HepG2 (cell line): ENCODE measurements around the gene TBCD. TPM values are rescaled to one million over a fixed set of nuclear protein-coding genes. Genes with fewer than 3 reads are reported as not detected.

ENCODE experiments used
- ATAC-seq: fragments of 200-7000 bp; cut with Tn5 transposase; 3 replicates; pipeline ENCODE4 v1.9.1; 2020; ENCODE audit warnings: mild to moderate bottlenecking, moderate library complexity
- BruUV-seq: library from RNA; stranded (reverse); fragments of 400-500 nt; replicated peaks from 2 replicates; lab custom pipeline; 2021; lab: Mats Ljungman, UMichigan
- CTCF ChIA-PET: fragments of 300-600 bp; formaldehyde crosslinking; extraction: SDS; loops from one replicate; lab custom pipeline; 2021; ENCODE audit warnings: low total read pairs, inconsistent platforms, low intra/inter-chr PET ratio; lab: Yijun Ruan, JAX
- POLR2A ChIA-PET: fragments of 350-600 bp; sonication (Branson Sonifier 250); formaldehyde crosslinking; loops from one replicate; lab custom pipeline; 2020; ENCODE audit warnings: antibody characterized with exemption, inconsistent platforms; lab: Yijun Ruan, JAX
- DNase-seq: peaks from one replicate; pipeline ENCODE4 v3.0.0-alpha.2; 2015; ENCODE audit warnings: low spot score
- FAIRE-seq: peaks from 3 replicates; lab custom pipeline; 2011; peaks lifted over from hg19 to GRCh38; lab: Jason Lieb, UNC
- H2AFZ ChIP-seq: one replicate; pipeline ENCODE4 v1.6.1; 2011; ENCODE audit warnings: low read length, inconsistent platforms
- H3K27ac ChIP-seq: fragments of 300-600 bp; 3 replicates; pipeline ENCODE4 v1.8.0; 2011; ENCODE audit warnings: mixed run types, mild to moderate bottlenecking, mixed read lengths, low read length, inconsistent platforms; ENCODE audit not compliant: insufficient read depth; ENCODE audit errors: extremely low read length
- H3K27me3 ChIP-seq, 2 experiments: fragments of 200-600 bp in 1 of 2; 2 replicates in 1 of 2; 3 replicates in 1 of 2; pipeline versions ENCODE4 v1.6.0 to v1.8.0; 2011; ENCODE audit warnings: low read length in 2 of 2, mild to moderate bottlenecking in 2 of 2, moderate library complexity in 2 of 2, inconsistent platforms in 1 of 2; ENCODE audit not compliant: insufficient read depth in 2 of 2, control insufficient read depth in 1 of 2
- H3K36me3 ChIP-seq, 2 experiments: fragments of 200-600 bp in 1 of 2; replicated peaks in 1 of 2; 2 replicates in 1 of 2; 3 replicates in 1 of 2; pipeline versions ENCODE4 v1.5.1 to v1.8.0; 2011; ENCODE audit warnings: low read length in 2 of 2, inconsistent platforms in 1 of 2; ENCODE audit not compliant: insufficient read depth in 2 of 2, control insufficient read depth in 1 of 2
- H3K4me1 ChIP-seq: 2 replicates; pipeline ENCODE4 v1.5.1; 2012; ENCODE audit warnings: low read length, inconsistent platforms; ENCODE audit not compliant: insufficient read depth
- H3K4me2 ChIP-seq: 2 replicates; pipeline ENCODE4 v1.6.0; 2011; ENCODE audit warnings: low read depth, low read length, inconsistent platforms
- H3K4me3 ChIP-seq, 3 experiments: fragments of 200-600 bp in 1 of 3; sonication (generic), shearing (Covaris generic) in 1 of 3; replicated peaks in 1 of 3; 2 replicates each; pipeline ENCODE4 v1.5.1; 2011 to 2016; ENCODE audit warnings: low read length in 3 of 3, inconsistent platforms in 2 of 3, low read depth in 2 of 3, mild to moderate bottlenecking in 2 of 3, control low read depth in 1 of 3, mixed read lengths in 1 of 3; ENCODE audit not compliant: insufficient read depth in 1 of 3
- H3K79me2 ChIP-seq: one replicate; pipeline ENCODE4 v1.6.1; 2011; ENCODE audit warnings: low read length, inconsistent platforms; ENCODE audit not compliant: insufficient read depth
- H3K9ac ChIP-seq: 2 replicates; pipeline ENCODE4 v1.6.0; 2011; ENCODE audit warnings: mild to moderate bottlenecking, low read depth, low read length, inconsistent platforms; ENCODE audit not compliant: insufficient read depth
- H3K9me3 ChIP-seq: 2 replicates; pipeline ENCODE4 v1.5.1; 2012; ENCODE audit warnings: mild to moderate bottlenecking, low read length
- H4K20me1 ChIP-seq: 2 replicates; pipeline ENCODE4 v1.6.0; 2011; ENCODE audit warnings: inconsistent platforms, mild to moderate bottlenecking, low read length, moderate library complexity; ENCODE audit not compliant: insufficient read depth
- AKNA ChIP-seq: sonication (generic); formaldehyde crosslinking; IDR thresholded peaks from 2 replicates; pipeline ENCODE4 v1.4.0; 2020; ENCODE audit warnings: missing genetic modification reagents, borderline replicate concordance
- ELF3 ChIP-seq: IDR thresholded peaks from 2 replicates; pipeline ENCODE4 v1.6.1; 2016; ENCODE audit warnings: missing genetic modification reagents, missing compliant biosample characterization
- IKZF1 ChIP-seq: fragments of 450-650 bp; IDR thresholded peaks from 2 replicates; pipeline ENCODE4 v1.7.1; 2016
- KDM5A ChIP-seq: fragments of 200-600 bp; sonication (generic); IDR thresholded peaks from 2 replicates; pipeline ENCODE4 v1.7.0; 2018; ENCODE audit warnings: antibody characterized with exemption, mild to moderate bottlenecking, low read length, borderline replicate concordance
- MED8 ChIP-seq: sonication (generic); formaldehyde crosslinking; IDR thresholded peaks from 2 replicates; pipeline ENCODE4 v1.8.1; 2023; ENCODE audit warnings: mild to moderate bottlenecking, missing genetic modification reagents; ENCODE audit not compliant: insufficient replicate concordance
- MEIS2 ChIP-seq: sonication (generic); formaldehyde crosslinking; IDR thresholded peaks from 2 replicates; pipeline ENCODE4 v1.9.0; 2021; ENCODE audit warnings: mild to moderate bottlenecking, missing genetic modification reagents
- NFE2 ChIP-seq: sonication (generic); formaldehyde crosslinking; IDR thresholded peaks from 2 replicates; pipeline ENCODE4 v1.4.0; 2020; ENCODE audit warnings: missing genetic modification reagents
- ZMAT5 ChIP-seq: sonication (generic); formaldehyde crosslinking; IDR thresholded peaks from 2 replicates; pipeline ENCODE4 v1.5.0; 2020; ENCODE audit warnings: mild to moderate bottlenecking, low read depth, missing genetic modification reagents, borderline replicate concordance
- ZNF101 ChIP-seq: sonication (generic); formaldehyde crosslinking; IDR thresholded peaks from 2 replicates; pipeline ENCODE4 v1.4.0; 2020; ENCODE audit warnings: mild to moderate bottlenecking, low read depth, missing genetic modification reagents, borderline replicate concordance
- ZNF232 ChIP-seq: sonication (generic); formaldehyde crosslinking; IDR thresholded peaks from 2 replicates; pipeline ENCODE4 v1.4.0; 2020; ENCODE audit warnings: missing genetic modification reagents, borderline replicate concordance
- ZNF24 ChIP-seq: fragments of 450-650 bp; IDR thresholded peaks from 2 replicates; pipeline ENCODE4 v1.6.1; 2017; ENCODE audit warnings: antibody characterized with exemption, mild to moderate bottlenecking
- ZNF510 ChIP-seq: sonication (generic); formaldehyde crosslinking; IDR thresholded peaks from 2 replicates; pipeline ENCODE4 v1.4.0; 2020; ENCODE audit warnings: low read depth, mild to moderate bottlenecking, missing genetic modification reagents
- ZNF749 ChIP-seq: sonication (generic); formaldehyde crosslinking; IDR thresholded peaks from 2 replicates; pipeline ENCODE4 v1.8.0; 2022; ENCODE audit warnings: mild to moderate bottlenecking, missing genetic modification reagents, moderate library complexity, borderline replicate concordance
- WGBS: methylation state at CpG from one replicate; pipeline ENCODE4 v1.1.6; 2017; ENCODE audit warnings: low lambda C conversion rate; 5-methylcytosine and 5-hydroxymethylcytosine counted together
- in situ Hi-C: cut with HindIII; loops from 2 replicates; pipeline ENCODE4 v1.10.0; 2017; ENCODE audit warnings: low pct_unique_long_range_greater_than_20kb; ENCODE audit not compliant: extremely low pct_ligation_motif_present
- intact Hi-C: fragments of 100-400 bp; cut with micrococcal nuclease; formaldehyde crosslinking; loops from one replicate; pipeline ENCODE4 v1.10.0; 2022; ENCODE audit not compliant: unreplicated experiment
- polyA plus RNA-seq, 8 experiments: library from polyadenylated mRNA; depleted of rRNA in 3 of 8; stranded (reverse) in 7 of 8; unstranded in 1 of 8; fragments of >200 nt; fragmentation: Illumina TruSeq in 4 of 8; extraction: Trizol in 4 of 8; gene quantifications; 2 replicates each; pipeline versions ENCODE4 v1.2.1 to v1.2.3, GENCODE V29; 2011 to 2016; ENCODE audit warnings: low read depth in 4 of 8, missing spikeins in 1 of 8, mixed read lengths in 1 of 8; ENCODE audit not compliant: insufficient read depth in 1 of 8
- total RNA-seq, 5 experiments: library from RNA; depleted of rRNA; stranded (reverse); fragments of >200 nt; fragmentation: Illumina TruSeq; extraction: Trizol; gene quantifications; 2 replicates each; pipeline ENCODE4 v1.2.3, GENCODE V29; 2016; ENCODE audit warnings: low read depth in 1 of 5
- TF ChIP-seq, protein P1 (sequence below): sonication (generic); formaldehyde crosslinking; IDR thresholded peaks from 2 replicates; pipeline ENCODE4 v1.4.0; 2020; ENCODE audit warnings: missing genetic modification reagents

TBCD gene
- total and polyA plus RNA-seq, 2 of the 13 experiments (the other 11 are each of a cell fraction or from before 2014, with no cell fraction given) = 33.9 to 54.8 TPM

GRCh38 chr17:82900741-82901140 lies 148.9 kb downstream of the TBCD start (continued):
- TF ChIP-seq AKNA (CRISPR knock-in tag) = no peak
- no peak for TF ChIP-seq MEIS2
- no peak for TF ChIP-seq ZMAT5 (CRISPR knock-in tag)
- TF ChIP-seq, protein P1, sequence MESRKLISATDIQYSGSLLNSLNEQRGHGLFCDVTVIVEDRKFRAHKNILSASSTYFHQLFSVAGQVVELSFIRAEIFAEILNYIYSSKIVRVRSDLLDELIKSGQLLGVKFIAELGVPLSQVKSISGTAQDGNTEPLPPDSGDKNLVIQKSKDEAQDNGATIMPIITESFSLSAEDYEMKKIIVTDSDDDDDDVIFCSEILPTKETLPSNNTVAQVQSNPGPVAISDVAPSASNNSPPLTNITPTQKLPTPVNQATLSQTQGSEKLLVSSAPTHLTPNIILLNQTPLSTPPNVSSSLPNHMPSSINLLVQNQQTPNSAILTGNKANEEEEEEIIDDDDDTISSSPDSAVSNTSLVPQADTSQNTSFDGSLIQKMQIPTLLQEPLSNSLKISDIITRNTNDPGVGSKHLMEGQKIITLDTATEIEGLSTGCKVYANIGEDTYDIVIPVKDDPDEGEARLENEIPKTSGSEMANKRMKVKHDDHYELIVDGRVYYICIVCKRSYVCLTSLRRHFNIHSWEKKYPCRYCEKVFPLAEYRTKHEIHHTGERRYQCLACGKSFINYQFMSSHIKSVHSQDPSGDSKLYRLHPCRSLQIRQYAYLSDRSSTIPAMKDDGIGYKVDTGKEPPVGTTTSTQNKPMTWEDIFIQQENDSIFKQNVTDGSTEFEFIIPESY (CRISPR knock-in tag) = no peak

DNA sequence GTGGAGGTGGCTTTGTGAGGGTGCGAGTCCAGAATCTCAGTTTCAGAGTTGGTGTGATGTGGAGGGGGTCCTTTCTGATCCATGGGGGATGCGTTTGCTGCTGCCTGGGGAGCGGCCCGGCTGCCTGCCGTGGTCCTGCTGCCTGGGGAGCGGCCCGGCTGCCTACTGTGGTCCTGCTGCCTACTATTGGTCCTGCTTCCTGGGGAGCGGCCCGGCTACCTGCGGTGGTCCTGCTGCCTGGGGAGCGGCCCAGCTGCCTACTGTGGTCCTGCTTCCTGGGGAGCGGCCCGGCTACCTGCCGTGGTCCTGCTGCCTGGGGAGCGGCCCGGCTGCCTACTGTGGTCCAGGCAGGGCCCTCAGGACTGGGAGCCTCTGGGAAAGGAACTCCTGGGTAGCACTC lies 149.5 kb downstream of the TBCD start:
- FAIRE-seq (no peak), DNase-seq (no peak), ATAC-seq (no peak)
- POLR2A ChIA-PET = no interaction called here
- Histone ChIP-seq H3K79me2 (no peaks in the 10 kb centered on the region), H3K4me1 (no peaks in the 10 kb centered on the region), H3K9me3 (no peaks in the 10 kb centered on the region), H3K27me3 (no peaks in the 10 kb centered on the region), H3K4me3 (no peak overlapping the region), H3K36me3 (peaks cover 21 to 40% of the 10 kb centered on the region in 2 experiments; a peak in 4 of 5 replicates), H4K20me1 (no peaks in the 10 kb centered on the region), H2AFZ (no peak overlapping the region), H3K9ac (no peak overlapping the region), H3K4me2 (no peak overlapping the region), H3K27ac (no peak overlapping the region)
- in situ Hi-C loops (no loop called here), intact Hi-C loops (no loop called here)
- 100% methylated on average over 2 of the region's 16 CpGs for WGBS
- TF ChIP-seq ZNF24 = no peak
- TF ChIP-seq MED8 (CRISPR knock-in tag) = no peak
- TF ChIP-seq KDM5A = no peak
- no peak for TF ChIP-seq ZNF749 (CRISPR knock-in tag)
- TF ChIP-seq IKZF1 = no peak
- TF ChIP-seq ZNF101 (CRISPR knock-in tag) = no peak
- no peak for TF ChIP-seq ELF3 (CRISPR knock-in tag)
- TF ChIP-seq NFE2 (CRISPR knock-in tag) = no peak
- no peak for TF ChIP-seq ZNF510 (CRISPR knock-in tag)
- no peak for TF ChIP-seq ZNF232 (CRISPR knock-in tag)
- BruUV-seq = no TSS peak
- CTCF ChIA-PET = no interaction called here
